Measurements from ENCODE around the gene COX8A. TPM values are rescaled to one million over a fixed set of nuclear protein-coding genes. Genes with fewer than 3 reads are reported as not detected.

COX8A gene
- total and polyA plus RNA-seq, 2 of the 13 experiments (the other 11 are each of a cell fraction or from before 2014, with no cell fraction given): 202 to 406 TPM

DNA sequence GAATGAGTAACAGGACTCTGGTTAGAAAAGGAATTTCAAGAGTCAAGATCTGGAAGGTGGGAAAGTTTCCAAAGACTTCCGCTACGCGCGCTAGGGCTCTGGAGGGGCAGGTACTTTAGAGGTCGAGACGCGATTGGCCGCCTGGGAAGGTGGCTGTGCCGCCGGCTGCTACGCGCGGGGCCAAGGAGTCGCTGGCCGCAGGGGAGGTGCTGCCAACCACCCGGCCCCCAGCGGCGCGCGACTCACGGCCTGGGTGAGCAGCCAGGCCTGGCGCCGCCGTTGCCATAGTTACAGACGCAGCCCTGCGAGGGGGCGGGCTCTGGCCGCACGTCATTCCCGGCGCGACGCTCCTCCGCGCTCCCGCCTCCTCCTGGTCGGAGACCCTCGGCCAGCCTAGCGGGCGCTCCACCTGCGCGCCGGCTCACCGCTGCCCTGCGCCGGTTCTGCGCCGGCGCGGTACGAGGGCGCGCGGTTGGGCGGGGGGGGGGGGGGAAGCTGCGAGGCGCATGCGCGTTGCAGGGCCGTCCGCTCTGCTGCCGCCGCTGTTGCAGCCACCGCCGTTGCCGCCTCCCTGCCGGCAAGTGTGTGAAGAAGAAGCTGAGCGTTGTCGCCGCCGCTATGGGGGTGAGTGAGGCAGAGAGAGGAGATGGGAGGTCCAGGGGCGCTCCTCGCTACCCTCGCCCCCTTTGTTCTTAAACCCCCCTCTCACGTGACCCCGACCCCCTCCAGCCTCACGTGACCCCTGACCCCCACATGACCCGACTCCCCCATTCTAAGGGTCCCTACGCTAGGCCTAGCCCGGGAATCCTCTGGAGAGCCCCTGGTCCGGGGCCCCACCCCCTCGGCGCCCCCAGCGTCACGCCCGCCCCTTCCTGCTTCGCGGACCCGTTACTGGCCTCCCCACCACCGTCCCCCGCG is 35.7 kb upstream of the COX8A start, which contains the start of gene NAA40 (continued):
- TF ChIP-seq, protein P1, sequence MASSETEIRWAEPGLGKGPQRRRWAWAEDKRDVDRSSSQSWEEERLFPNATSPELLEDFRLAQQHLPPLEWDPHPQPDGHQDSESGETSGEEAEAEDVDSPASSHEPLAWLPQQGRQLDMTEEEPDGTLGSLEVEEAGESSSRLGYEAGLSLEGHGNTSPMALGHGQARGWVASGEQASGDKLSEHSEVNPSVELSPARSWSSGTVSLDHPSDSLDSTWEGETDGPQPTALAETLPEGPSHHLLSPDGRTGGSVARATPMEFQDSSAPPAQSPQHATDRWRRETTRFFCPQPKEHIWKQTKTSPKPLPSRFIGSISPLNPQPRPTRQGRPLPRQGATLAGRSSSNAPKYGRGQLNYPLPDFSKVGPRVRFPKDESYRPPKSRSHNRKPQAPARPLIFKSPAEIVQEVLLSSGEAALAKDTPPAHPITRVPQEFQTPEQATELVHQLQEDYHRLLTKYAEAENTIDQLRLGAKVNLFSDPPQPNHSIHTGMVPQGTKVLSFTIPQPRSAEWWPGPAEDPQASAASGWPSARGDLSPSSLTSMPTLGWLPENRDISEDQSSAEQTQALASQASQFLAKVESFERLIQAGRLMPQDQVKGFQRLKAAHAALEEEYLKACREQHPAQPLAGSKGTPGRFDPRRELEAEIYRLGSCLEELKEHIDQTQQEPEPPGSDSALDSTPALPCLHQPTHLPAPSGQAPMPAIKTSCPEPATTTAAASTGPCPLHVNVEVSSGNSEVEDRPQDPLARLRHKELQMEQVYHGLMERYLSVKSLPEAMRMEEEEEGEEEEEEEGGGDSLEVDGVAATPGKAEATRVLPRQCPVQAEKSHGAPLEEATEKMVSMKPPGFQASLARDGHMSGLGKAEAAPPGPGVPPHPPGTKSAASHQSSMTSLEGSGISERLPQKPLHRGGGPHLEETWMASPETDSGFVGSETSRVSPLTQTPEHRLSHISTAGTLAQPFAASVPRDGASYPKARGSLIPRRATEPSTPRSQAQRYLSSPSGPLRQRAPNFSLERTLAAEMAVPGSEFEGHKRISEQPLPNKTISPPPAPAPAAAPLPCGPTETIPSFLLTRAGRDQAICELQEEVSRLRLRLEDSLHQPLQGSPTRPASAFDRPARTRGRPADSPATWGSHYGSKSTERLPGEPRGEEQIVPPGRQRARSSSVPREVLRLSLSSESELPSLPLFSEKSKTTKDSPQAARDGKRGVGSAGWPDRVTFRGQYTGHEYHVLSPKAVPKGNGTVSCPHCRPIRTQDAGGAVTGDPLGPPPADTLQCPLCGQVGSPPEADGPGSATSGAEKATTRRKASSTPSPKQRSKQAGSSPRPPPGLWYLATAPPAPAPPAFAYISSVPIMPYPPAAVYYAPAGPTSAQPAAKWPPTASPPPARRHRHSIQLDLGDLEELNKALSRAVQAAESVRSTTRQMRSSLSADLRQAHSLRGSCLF (CRISPR knock-in tag; IDR thresholded peaks at IDR 0.05; ENCODE audit: borderline replicate concordance): no peak
- TF ChIP-seq, protein P2, sequence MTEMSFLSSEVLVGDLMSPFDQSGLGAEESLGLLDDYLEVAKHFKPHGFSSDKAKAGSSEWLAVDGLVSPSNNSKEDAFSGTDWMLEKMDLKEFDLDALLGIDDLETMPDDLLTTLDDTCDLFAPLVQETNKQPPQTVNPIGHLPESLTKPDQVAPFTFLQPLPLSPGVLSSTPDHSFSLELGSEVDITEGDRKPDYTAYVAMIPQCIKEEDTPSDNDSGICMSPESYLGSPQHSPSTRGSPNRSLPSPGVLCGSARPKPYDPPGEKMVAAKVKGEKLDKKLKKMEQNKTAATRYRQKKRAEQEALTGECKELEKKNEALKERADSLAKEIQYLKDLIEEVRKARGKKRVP (CRISPR knock-in tag; IDR thresholded peaks at IDR 0.05): no peak
- TF ChIP-seq HCFC1 (IDR thresholded peaks at IDR 0.05; ENCODE audit: low read depth, low read length) (peak; percentile 71), ZNF775 (CRISPR knock-in tag; IDR thresholded peaks at IDR 0.05; ENCODE audit: borderline replicate concordance) (no peak), ZSCAN20 (CRISPR knock-in tag; IDR thresholded peaks at IDR 0.05; ENCODE audit: borderline replicate concordance) (no peak), ZNF138 (CRISPR knock-in tag; IDR thresholded peaks at IDR 0.05; ENCODE audit: low read depth) (no peak; the same call in 1 of the 2 replicates), MIER3 (CRISPR knock-in tag; IDR thresholded peaks at IDR 0.05; ENCODE audit: borderline replicate concordance) (peak; percentile 22; the same call in 1 of the 2 replicates), JUNB (CRISPR knock-in tag; IDR thresholded peaks at IDR 0.05; ENCODE audit: borderline replicate concordance) (no peak), ZNF674 (CRISPR knock-in tag; IDR thresholded peaks at IDR 0.05; ENCODE audit: low read depth) (no peak), MXD4 (CRISPR knock-in tag; IDR thresholded peaks at IDR 0.05) (peak; percentile 94), MTF1 (CRISPR knock-in tag; IDR thresholded peaks at IDR 0.05) (no peak), MAZ (IDR thresholded peaks at IDR 0.05; ENCODE audit: borderline replicate concordance, low read depth, low read length) (peak; percentile 82; the same call in 1 of the 2 replicates), MAZ (CRISPR knock-in tag; IDR thresholded peaks at IDR 0.05; ENCODE audit: low read depth) (peak; percentile 75), ZFP36L2 (CRISPR knock-in tag; IDR thresholded peaks at IDR 0.05) (no peak), ATAD3A (CRISPR knock-in tag; IDR thresholded peaks at IDR 0.05) (no peak), GPN1 (CRISPR knock-in tag; IDR thresholded peaks at IDR 0.05; ENCODE audit: borderline replicate concordance) (no peak)
- TF ChIP-seq, protein P3, sequence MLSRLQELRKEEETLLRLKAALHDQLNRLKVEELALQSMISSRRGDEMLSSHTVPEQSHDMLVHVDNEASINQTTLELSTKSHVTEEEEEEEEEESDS (CRISPR knock-in tag; IDR thresholded peaks at IDR 0.05; ENCODE audit: borderline replicate concordance): no peak
- TF ChIP-seq, protein P4, sequence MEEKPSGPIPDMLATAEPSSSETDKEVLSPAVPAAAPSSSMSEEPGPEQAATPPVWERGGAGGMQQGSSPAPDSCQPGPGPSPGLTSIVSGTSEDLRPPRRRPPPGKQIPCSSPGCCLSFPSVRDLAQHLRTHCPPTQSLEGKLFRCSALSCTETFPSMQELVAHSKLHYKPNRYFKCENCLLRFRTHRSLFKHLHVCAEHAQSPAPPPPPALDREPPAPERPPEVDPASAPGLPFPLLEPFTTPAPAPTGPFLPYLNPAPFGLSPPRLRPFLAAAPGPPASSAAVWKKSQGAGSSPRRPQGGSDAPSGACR (CRISPR knock-in tag; IDR thresholded peaks at IDR 0.05): no peak
- TF ChIP-seq, protein P5, sequence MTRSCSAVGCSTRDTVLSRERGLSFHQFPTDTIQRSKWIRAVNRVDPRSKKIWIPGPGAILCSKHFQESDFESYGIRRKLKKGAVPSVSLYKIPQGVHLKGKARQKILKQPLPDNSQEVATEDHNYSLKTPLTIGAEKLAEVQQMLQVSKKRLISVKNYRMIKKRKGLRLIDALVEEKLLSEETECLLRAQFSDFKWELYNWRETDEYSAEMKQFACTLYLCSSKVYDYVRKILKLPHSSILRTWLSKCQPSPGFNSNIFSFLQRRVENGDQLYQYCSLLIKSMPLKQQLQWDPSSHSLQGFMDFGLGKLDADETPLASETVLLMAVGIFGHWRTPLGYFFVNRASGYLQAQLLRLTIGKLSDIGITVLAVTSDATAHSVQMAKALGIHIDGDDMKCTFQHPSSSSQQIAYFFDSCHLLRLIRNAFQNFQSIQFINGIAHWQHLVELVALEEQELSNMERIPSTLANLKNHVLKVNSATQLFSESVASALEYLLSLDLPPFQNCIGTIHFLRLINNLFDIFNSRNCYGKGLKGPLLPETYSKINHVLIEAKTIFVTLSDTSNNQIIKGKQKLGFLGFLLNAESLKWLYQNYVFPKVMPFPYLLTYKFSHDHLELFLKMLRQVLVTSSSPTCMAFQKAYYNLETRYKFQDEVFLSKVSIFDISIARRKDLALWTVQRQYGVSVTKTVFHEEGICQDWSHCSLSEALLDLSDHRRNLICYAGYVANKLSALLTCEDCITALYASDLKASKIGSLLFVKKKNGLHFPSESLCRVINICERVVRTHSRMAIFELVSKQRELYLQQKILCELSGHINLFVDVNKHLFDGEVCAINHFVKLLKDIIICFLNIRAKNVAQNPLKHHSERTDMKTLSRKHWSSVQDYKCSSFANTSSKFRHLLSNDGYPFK (CRISPR knock-in tag; IDR thresholded peaks at IDR 0.05; ENCODE audit: borderline replicate concordance): no peak; the same call in 1 of the 2 replicates

All from HepG2 (cell line).